ENCODE measurements around the gene KRT73. TPM values are rescaled to one million over a fixed set of nuclear protein-coding genes. Genes with fewer than 3 reads are reported as not detected.

The KRT73 gene
- total and polyA plus RNA-seq, 2 of the 8 experiments (the other 6 are each of a cell fraction or from before 2014, with no cell fraction given), result not detected

DNA sequence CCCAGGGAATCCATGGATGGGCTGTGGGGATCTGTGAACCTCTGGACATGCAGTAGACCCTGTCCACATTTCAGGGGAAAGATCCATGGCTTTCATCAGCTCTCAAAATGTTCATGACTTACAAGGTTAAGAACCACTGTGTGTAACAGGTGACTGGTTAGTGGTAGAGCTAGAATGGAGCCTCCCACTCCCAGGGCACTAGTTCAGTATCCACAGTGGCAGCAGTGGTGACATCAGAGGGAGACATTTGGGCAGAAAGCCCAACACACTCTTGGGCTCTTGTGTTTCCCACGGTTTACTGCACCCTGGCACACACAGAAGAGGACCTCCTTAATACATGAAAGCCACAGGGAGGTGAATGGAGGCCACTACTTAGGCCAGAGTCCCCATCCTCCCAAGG is 53.8 kb downstream of the KRT73 start:
- no peak overlapping the region for H3K56ac ChIP-seq (replicated peaks; ENCODE audit: insufficient read length, low read depth, low read length)
- WGBS, 2 experiments (ENCODE audit: extremely low coverage in 1 of 2, insufficient coverage in 1 of 2, insufficient read length in 1 of 2, insufficient replicate concordance in 2 of 2, low coverage in 1 of 2, low lambda C conversion rate in 2 of 2, missing lambda C conversion rate in 1 of 2), result 90% methylated on average over 1 of the region's 1 CpG; no CpG with 5 or more reads in 1 of the 2 experiments
- no peak overlapping the region for H3K4me2 ChIP-seq (ENCODE audit: insufficient read depth in 1 of 2, low read depth in 2 of 2, low read length in 2 of 2)
- ChIA-PET POLR2A (ENCODE audit: partially characterized antibody) (no interaction called here), CTCF (ENCODE audit: partially characterized antibody) (interaction anchor here (0.9 to 2.7 kb wide), 8 partner anchors 18 to 408 kb away, joined by 3 to 10 read pairs (median 4); no protein-coding TSS in a partner anchor)
- no peak overlapping the region for H2AK5ac ChIP-seq (ENCODE audit: low read depth, low read length)
- H2BK15ac ChIP-seq (ENCODE audit: low read length), result no peak overlapping the region
- H4K91ac ChIP-seq (replicated peaks; ENCODE audit: insufficient read length, low read length), result no peak overlapping the region
- H3K4me1 ChIP-seq (replicated peaks in 1 of 4; ENCODE audit: control insufficient read depth in 3 of 4, insufficient read depth in 4 of 4, low read length in 3 of 4), result no peaks in the 10 kb centered on the region
- no peak overlapping the region for H3K18ac ChIP-seq (ENCODE audit: extremely low read depth, low read length)
- no peak overlapping the region for H3K27ac ChIP-seq (ENCODE audit: low read depth, low read length)
- H4K5ac ChIP-seq (ENCODE audit: insufficient read length, low read depth, low read length), result no peak overlapping the region
- no peak overlapping the region for H2AFZ ChIP-seq (ENCODE audit: low read length)
- H3K79me2 ChIP-seq (ENCODE audit: control insufficient read depth in 1 of 2, insufficient read depth in 2 of 2, low read length in 2 of 2), result no peaks in the 10 kb centered on the region
- H2BK5ac ChIP-seq (ENCODE audit: low read depth, low read length), result no peak overlapping the region
- no peaks in the 10 kb centered on the region for H3K23me2 ChIP-seq (ENCODE audit: low read depth, low read length)
- H3K9me3 ChIP-seq (ENCODE audit: insufficient read depth in 2 of 2, low read depth in 1 of 2, low read length in 1 of 2), result no peaks in the 10 kb centered on the region
- H3K23ac ChIP-seq (ENCODE audit: insufficient read length), result no peak overlapping the region
- FAIRE-seq, result no peak
- H4K8ac ChIP-seq (ENCODE audit: extremely low read depth, insufficient read depth, low read length), result no peak overlapping the region
- H3K14ac ChIP-seq (ENCODE audit: insufficient read length), result no peak overlapping the region
- H3K27me3 ChIP-seq (replicated peaks in 1 of 4; ENCODE audit: control insufficient read depth in 3 of 4, extremely low read depth in 1 of 4, insufficient read depth in 3 of 4, low read length in 3 of 4), result no peaks in the 10 kb centered on the region; a peak in 1 of 7 replicates
- no peak overlapping the region for H2BK120ac ChIP-seq (replicated peaks; ENCODE audit: low read depth, low read length)
- H3K36me3 ChIP-seq (ENCODE audit: control insufficient read depth in 2 of 4, insufficient read depth in 4 of 4, low read length in 3 of 4), result no peaks in the 10 kb centered on the region
- DNase-seq (ENCODE audit: low read depth in 1 of 2, low spot score in 2 of 2), result no peak
- no peaks in the 10 kb centered on the region for H3K79me1 ChIP-seq (ENCODE audit: low read depth, low read length)
- TF ChIP-seq CHD2 (IDR thresholded peaks at IDR 0.05; ENCODE audit: low read length), result no peak
- TF ChIP-seq SP2 (IDR thresholded peaks at IDR 0.05; ENCODE audit: low read length), result no peak
- no peak for TF ChIP-seq CREB1 (IDR thresholded peaks at IDR 0.05)
- no peak for TF ChIP-seq BCL11A (IDR thresholded peaks at IDR 0.05; ENCODE audit: low read depth in 2 of 2, low read length in 2 of 2)
- no peak for TF ChIP-seq JUND (IDR thresholded peaks at IDR 0.05; ENCODE audit: low read length)
- TF ChIP-seq SIX5 (IDR thresholded peaks at IDR 0.05; ENCODE audit: low read depth, low read length), result no peak
- no peak for TF ChIP-seq PHF8 (conservative IDR thresholded peaks at IDR 0.05; ENCODE audit: low read depth, low read length)
- no peak for TF ChIP-seq SP4 (IDR thresholded peaks at IDR 0.05; ENCODE audit: low read length)
- TF ChIP-seq CBX5 (IDR thresholded peaks at IDR 0.05; ENCODE audit: low read depth, low read length), result no peak
- TF ChIP-seq RFX5 (IDR thresholded peaks at IDR 0.05; ENCODE audit: borderline replicate concordance, low read depth, low read length), result no peak
- no peak for TF ChIP-seq EZH2 (IDR thresholded peaks at IDR 0.05; ENCODE audit: low read depth, low read length, severe bottlenecking)
- TF ChIP-seq TAF1 (IDR thresholded peaks at IDR 0.05; ENCODE audit: low read depth, low read length), result no peak
- TF ChIP-seq RXRA (IDR thresholded peaks at IDR 0.05; ENCODE audit: insufficient read depth, low read depth, low read length), result no peak
- H2BK20ac ChIP-seq (ENCODE audit: low read length), result no peak overlapping the region
- H3K4me3 ChIP-seq (ENCODE audit: extremely low read depth in 1 of 4, insufficient read depth in 2 of 4, low read depth in 3 of 4, low read length in 4 of 4), result no peak overlapping the region
- no peak overlapping the region for H2BK12ac ChIP-seq (ENCODE audit: low read depth, low read length)
- H4K20me1 ChIP-seq (replicated peaks in 1 of 2; ENCODE audit: control insufficient read depth in 1 of 2, insufficient read depth in 2 of 2, low read length in 2 of 2), result no peaks in the 10 kb centered on the region
- H3K4ac ChIP-seq (replicated peaks; ENCODE audit: insufficient read length, low read depth, low read length), result no peak overlapping the region
- no peak overlapping the region for H3K9ac ChIP-seq (replicated peaks in 1 of 4; ENCODE audit: extremely low read depth in 1 of 4, low read depth in 3 of 4, low read length in 3 of 4)

Measured in H1 (cell line).